Karpas-422 (cell line): Measurements from ENCODE around the gene HSPA12A. TPM values are rescaled to one million over a fixed set of nuclear protein-coding genes. Genes with fewer than 3 reads are reported as not detected.

ENCODE experiments used
- DNase-seq: peaks from one replicate; pipeline ENCODE4 v3.0.0-alpha.2; 2015
- H2AFZ ChIP-seq: fragments of 200-600 bp; sonication (generic); 2 replicates; pipeline ENCODE4 v1.6.1; 2014; ENCODE audit warnings: antibody characterized with exemption, low read length, mixed read lengths
- H3K27ac ChIP-seq: fragments of 200-600 bp; sonication (generic); 2 replicates; pipeline ENCODE4 v1.5.1; 2014; ENCODE audit warnings: mild to moderate bottlenecking, low read length, moderate library complexity
- H3K27me3 ChIP-seq: fragments of 200-600 bp; sonication (generic); 2 replicates; pipeline ENCODE4 v1.6.1; 2014; ENCODE audit warnings: low read length, mixed read lengths
- H3K36me3 ChIP-seq: fragments of 200-600 bp; sonication (generic); 2 replicates; pipeline ENCODE4 v1.6.1; 2014; ENCODE audit warnings: low read length, mixed read lengths; ENCODE audit not compliant: insufficient read depth
- H3K4me1 ChIP-seq: fragments of 200-600 bp; sonication (generic); 2 replicates; pipeline ENCODE4 v1.6.1; 2014; ENCODE audit warnings: mild to moderate bottlenecking, low read length, mixed read lengths
- H3K4me2 ChIP-seq: fragments of 200-600 bp; sonication (generic); 2 replicates; pipeline ENCODE4 v1.6.1; 2014; ENCODE audit warnings: low read length, low read depth, mild to moderate bottlenecking; ENCODE audit not compliant: poor library complexity, severe bottlenecking
- H3K4me3 ChIP-seq: fragments of 200-600 bp; sonication (generic); 2 replicates; pipeline ENCODE4 v1.5.1; 2014; ENCODE audit warnings: mild to moderate bottlenecking, antibody characterized with exemption, low read length, mixed read lengths
- H3K79me2 ChIP-seq: fragments of 200-600 bp; sonication (generic); 2 replicates; pipeline ENCODE4 v1.6.1; 2014; ENCODE audit warnings: mild to moderate bottlenecking, low read length, mixed read lengths
- H3K9ac ChIP-seq: fragments of 200-600 bp; sonication (generic); 2 replicates; pipeline ENCODE4 v1.6.0; 2014; ENCODE audit warnings: low read length
- H3K9me2 ChIP-seq: fragments of 200-600 bp; sonication (generic), shearing (Covaris generic); replicated peaks from 2 replicates; pipeline ENCODE4 v1.6.0; 2014; ENCODE audit warnings: mild to moderate bottlenecking, low read length, moderate library complexity; ENCODE audit not compliant: insufficient read depth
- H3K9me3 ChIP-seq: fragments of 300-700, 200-600 bp; sonication (generic); 2 replicates; pipeline ENCODE4 v1.6.1; 2014; ENCODE audit warnings: low read length, mixed read lengths
- H4K20me1 ChIP-seq: fragments of 200-600 bp; sonication (generic); 2 replicates; pipeline ENCODE4 v1.6.1; 2014; ENCODE audit warnings: mild to moderate bottlenecking, antibody characterized with exemption, low read length, low read depth; ENCODE audit not compliant: insufficient read depth
- total RNA-seq: library from RNA; depleted of rRNA; stranded (reverse); fragments of >200 nt; shearing (Covaris generic); gene quantifications from 2 replicates; pipeline ENCODE4 v1.2.3, GENCODE V29; 2014; ENCODE audit warnings: low replicate concordance

Gene HSPA12A
- total RNA-seq, 1 experiment from 2014 or later = 0.07 TPM

DNA sequence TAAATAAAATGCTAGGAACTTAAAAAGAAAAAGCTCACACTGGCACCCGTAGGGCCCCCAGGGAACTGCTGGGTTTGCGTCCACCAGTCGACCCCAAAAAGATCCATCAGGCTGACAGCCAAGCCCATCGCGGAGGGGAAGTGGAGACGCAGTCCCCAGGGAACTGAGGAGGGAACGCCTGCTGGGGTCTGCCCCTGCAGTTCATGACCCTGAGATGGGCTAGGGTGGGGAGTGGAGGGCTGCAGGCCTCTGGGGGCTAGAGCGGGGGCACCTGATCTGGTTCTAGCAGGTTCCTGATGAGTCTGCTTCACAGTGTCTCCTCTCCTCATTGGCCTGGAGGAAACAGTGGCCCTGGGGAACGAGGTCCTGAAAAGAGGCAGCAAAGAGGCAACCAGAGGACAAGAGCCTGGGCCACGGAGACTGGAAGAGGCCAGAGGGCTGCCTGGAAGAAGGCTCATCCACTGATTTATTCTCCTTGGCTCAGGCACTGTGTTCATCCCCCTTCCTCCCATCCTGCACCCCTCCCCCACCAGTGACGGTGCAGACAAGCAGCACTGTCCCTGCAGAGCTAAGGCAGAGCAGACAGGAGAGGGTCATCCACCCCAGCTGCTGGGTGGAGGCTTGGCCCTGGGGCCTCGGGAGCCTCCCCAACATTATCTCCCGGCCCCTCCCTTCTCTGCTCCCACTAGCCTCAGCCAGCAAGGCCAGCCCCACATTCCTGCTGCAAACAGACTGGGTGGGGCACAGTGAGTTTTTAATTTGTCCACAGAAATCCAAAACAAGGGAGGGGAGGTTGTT is 24.7 kb upstream of the HSPA12A start:
- Histone ChIP-seq H3K9me3 (no peaks in the 10 kb centered on the region), H3K79me2 (no peaks in the 10 kb centered on the region), H2AFZ (no peak overlapping the region), H3K4me3 (no peak overlapping the region), H4K20me1 (0 out of 2 replicates have a peak, but pooled peaks cover 5% of the 10 kb centered on the region), H3K9ac (no peak overlapping the region), H3K4me1 (no peaks in the 10 kb centered on the region), H3K36me3 (no peaks in the 10 kb centered on the region), H3K27ac (no peak overlapping the region), H3K27me3 (no peaks in the 10 kb centered on the region), H3K4me2 (no peak overlapping the region), H3K9me2 (no peaks in the 10 kb centered on the region)
- DNase-seq = no peak

DNA sequence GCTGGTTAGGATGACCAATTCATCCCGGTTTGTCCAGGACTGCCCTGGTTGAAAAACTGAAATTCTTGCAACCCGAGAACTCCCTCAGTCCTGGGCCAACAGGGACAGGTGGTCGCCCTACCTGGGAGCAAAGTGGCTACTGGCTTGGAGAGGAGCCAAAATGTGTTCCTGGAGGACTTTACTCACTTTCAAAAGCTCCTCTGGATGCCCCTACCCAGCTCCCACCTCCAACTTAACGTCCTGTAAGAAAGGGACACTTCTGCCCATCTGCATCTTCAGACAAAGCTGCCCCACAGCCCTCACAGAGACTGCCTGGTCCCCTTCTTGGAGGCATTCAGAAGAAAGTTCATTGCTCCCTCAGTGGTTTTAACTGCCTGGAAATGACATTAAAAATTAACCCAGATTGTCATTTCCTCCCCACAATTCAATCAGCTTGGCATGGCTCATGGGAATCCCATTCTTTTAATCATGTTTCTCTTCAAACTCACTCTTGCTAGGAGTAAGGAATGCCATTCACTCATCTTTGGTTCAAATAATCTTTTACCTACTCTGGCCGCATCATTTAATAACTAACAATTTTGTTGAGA is 24.0 kb upstream of the HSPA12A start:
- Histone ChIP-seq H3K27ac (no peak overlapping the region), H3K4me3 (no peak overlapping the region), H3K27me3 (no peaks in the 10 kb centered on the region), H3K9me3 (no peaks in the 10 kb centered on the region), H4K20me1 (0 out of 2 replicates have a peak, but pooled peaks cover 5% of the 10 kb centered on the region), H3K4me2 (no peak overlapping the region), H3K9me2 (no peaks in the 10 kb centered on the region), H2AFZ (no peak overlapping the region), H3K79me2 (no peaks in the 10 kb centered on the region), H3K36me3 (no peaks in the 10 kb centered on the region), H3K9ac (no peak overlapping the region), H3K4me1 (no peaks in the 10 kb centered on the region)
- no peak for DNase-seq

DNA sequence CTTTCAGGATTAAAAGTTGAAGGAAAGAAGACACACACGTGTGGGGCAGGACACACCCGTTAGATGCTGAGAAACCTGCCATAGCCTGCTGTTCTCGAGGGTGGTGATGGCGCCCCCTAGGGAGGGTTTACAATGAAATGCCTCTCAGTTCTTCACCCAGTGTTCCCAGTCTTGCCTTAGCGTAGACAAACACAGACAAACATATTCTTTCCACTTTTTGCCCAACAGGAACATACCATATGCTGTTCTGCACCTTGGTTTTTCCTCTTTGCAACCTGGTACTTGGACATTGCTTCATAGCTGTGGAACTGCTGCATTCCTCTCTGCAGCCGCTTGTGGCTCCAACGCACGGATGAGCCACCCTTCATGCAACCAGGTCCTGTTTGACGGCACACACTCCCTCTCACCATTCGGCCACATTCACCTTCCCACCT is 23.3 kb upstream of the HSPA12A start:
- H3K9ac ChIP-seq = no peak overlapping the region
- no peaks in the 10 kb centered on the region for H3K4me1 ChIP-seq
- no peak overlapping the region for H3K4me2 ChIP-seq
- H3K4me3 ChIP-seq = no peak overlapping the region
- no peak overlapping the region for H3K27ac ChIP-seq
- no peaks in the 10 kb centered on the region for H3K9me3 ChIP-seq
- no peak overlapping the region for H2AFZ ChIP-seq
- H3K9me2 ChIP-seq = no peaks in the 10 kb centered on the region
- peak; percentile 79 for DNase-seq
- H3K27me3 ChIP-seq = no peaks in the 10 kb centered on the region
- 0 out of 2 replicates have a peak, but pooled peaks cover 5% of the 10 kb centered on the region for H4K20me1 ChIP-seq
- no peaks in the 10 kb centered on the region for H3K36me3 ChIP-seq
- no peaks in the 10 kb centered on the region for H3K79me2 ChIP-seq

DNA sequence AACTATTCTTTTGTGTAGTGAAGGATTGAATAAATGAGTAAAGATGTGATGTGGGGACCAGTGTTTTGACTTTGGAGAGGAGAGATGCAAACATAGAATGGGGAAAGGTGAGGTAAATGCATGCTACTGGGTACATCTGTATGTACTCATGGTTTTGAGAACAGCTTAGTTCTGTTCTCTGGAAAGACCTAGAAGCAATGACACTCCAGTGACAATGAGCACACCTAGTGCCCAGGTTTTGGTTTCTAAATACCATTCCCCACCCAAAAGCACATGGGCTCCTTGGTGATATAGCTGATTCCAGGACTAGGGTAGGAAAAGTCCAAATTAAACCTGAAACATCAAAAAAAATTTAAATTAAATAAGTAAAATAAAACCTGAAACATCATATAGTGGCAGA is 22.6 kb upstream of the HSPA12A start:
- no peak overlapping the region for H3K27ac ChIP-seq
- no peak for DNase-seq
- H3K9me2 ChIP-seq = no peaks in the 10 kb centered on the region
- no peaks in the 10 kb centered on the region for H3K4me1 ChIP-seq
- no peak overlapping the region for H3K4me3 ChIP-seq
- no peaks in the 10 kb centered on the region for H3K9me3 ChIP-seq
- H2AFZ ChIP-seq = no peak overlapping the region
- no peaks in the 10 kb centered on the region for H3K27me3 ChIP-seq
- no peaks in the 10 kb centered on the region for H3K36me3 ChIP-seq
- H3K4me2 ChIP-seq = no peak overlapping the region
- 0 out of 2 replicates have a peak, but pooled peaks cover 5% of the 10 kb centered on the region for H4K20me1 ChIP-seq
- H3K79me2 ChIP-seq = no peaks in the 10 kb centered on the region
- no peak overlapping the region for H3K9ac ChIP-seq

DNA sequence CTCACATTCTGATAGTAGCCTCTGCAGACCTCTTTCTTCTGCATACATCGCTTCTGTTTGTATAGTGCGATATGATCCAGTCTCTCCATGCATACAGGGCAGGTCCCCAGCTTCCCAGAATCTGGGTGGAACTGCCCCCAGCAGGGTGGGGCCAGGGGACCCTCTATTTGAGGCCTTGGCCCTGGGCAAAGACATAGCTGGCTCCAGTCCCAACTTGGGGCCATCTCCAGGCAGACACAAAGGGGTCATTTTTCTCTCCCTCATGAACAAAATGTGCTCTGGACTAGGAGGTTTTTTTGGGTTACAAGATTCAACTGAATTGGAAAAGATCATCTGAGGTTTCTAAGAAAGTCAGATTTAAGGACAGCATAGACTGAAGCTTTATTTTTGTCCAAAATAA is 21.1 kb upstream of the HSPA12A start:
- Histone ChIP-seq H4K20me1 (0 out of 2 replicates have a peak, but pooled peaks cover 5% of the 10 kb centered on the region), H3K27me3 (no peaks in the 10 kb centered on the region), H3K4me1 (no peaks in the 10 kb centered on the region), H3K79me2 (no peaks in the 10 kb centered on the region), H3K9me3 (no peaks in the 10 kb centered on the region), H3K4me3 (no peak overlapping the region), H3K27ac (no peak overlapping the region), H3K9ac (no peak overlapping the region), H3K4me2 (no peak overlapping the region), H3K9me2 (no peaks in the 10 kb centered on the region), H3K36me3 (no peaks in the 10 kb centered on the region), H2AFZ (no peak overlapping the region)
- DNase-seq = no peak

DNA sequence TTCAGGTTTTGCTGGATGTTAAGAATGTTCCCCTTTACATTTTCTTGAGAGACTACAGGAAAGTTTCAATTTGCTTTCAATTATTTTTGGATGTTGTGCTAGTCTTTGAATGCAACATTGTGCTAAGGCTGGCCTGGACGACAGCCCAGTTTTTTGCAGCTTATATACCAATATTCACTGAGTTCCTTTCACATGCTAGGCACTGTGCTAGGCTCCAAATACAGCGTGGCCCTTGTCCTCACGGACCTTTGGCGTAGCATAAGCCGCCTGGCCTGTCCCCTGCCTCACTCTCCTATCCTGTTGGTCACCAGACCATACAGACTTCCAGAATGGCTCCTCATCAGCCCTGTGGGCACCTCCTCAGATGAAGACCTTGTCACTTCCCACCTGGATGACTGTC is 19.5 kb upstream of the HSPA12A start:
- no peak for DNase-seq

DNA sequence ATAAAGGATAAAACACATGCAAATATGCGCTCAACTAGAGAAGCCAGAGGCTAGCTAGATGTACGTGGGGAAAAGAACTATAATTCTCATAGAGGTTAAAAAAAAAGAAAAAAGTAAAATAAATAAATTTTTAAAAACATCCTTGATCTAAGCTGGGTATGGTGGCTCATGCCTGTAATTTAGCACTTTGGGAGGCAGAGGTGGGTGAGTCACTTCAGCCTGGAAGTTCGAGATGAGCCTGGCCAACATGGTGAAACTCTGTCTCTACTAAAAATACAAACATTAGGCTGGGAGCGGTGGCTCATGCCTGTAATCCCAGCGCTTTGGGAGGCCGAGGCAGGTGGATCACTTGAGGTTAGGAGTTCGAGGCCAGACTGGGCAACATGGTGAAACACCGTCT is 18.6 kb upstream of the HSPA12A start:
- Histone ChIP-seq H3K9ac (no peak overlapping the region), H4K20me1 (0 out of 2 replicates have a peak, but pooled peaks cover 2% of the 10 kb centered on the region), H3K27me3 (no peaks in the 10 kb centered on the region), H3K36me3 (no peaks in the 10 kb centered on the region), H3K4me2 (no peak overlapping the region), H3K9me2 (no peaks in the 10 kb centered on the region), H3K9me3 (no peaks in the 10 kb centered on the region), H3K27ac (no peak overlapping the region), H2AFZ (no peak overlapping the region), H3K79me2 (no peaks in the 10 kb centered on the region), H3K4me1 (no peaks in the 10 kb centered on the region), H3K4me3 (no peak overlapping the region)
- DNase-seq = no peak

More for the DNA sequence above, 19.5 kb upstream of the HSPA12A start:
- Histone ChIP-seq H3K9me2 (no peaks in the 10 kb centered on the region), H3K27me3 (no peaks in the 10 kb centered on the region), H3K79me2 (no peaks in the 10 kb centered on the region), H2AFZ (no peak overlapping the region), H3K9me3 (no peaks in the 10 kb centered on the region), H3K27ac (no peak overlapping the region), H3K36me3 (no peaks in the 10 kb centered on the region), H3K4me2 (no peak overlapping the region), H3K4me1 (no peaks in the 10 kb centered on the region), H4K20me1 (0 out of 2 replicates have a peak, but pooled peaks cover 5% of the 10 kb centered on the region), H3K9ac (no peak overlapping the region), H3K4me3 (no peak overlapping the region)

DNA sequence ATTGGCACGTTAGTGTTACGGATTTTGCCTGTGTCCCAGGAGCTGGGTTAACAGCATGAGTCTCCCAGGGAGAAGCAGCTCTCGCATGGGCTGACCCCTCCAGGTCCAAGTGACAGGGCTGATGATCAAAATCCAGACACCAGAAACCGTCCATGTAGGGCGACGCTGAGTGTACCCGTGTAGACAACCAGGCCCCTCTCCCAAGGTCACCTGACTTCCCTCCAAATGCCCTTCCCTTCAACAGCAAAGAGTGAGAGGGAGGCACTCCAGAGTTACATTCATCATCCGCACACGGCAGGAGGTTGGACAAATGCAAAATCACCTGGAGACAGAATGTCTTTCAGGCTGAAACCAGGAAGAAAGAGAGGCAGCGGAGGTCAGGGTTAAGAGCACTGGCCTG is 14.9 kb upstream of the HSPA12A start:
- H3K27ac ChIP-seq = no peak overlapping the region
- no peak for DNase-seq
- no peak overlapping the region for H3K4me2 ChIP-seq
- H3K4me1 ChIP-seq = no peaks in the 10 kb centered on the region
- H3K9me2 ChIP-seq = no peaks in the 10 kb centered on the region
- H3K27me3 ChIP-seq = no peaks in the 10 kb centered on the region
- no peaks in the 10 kb centered on the region for H3K9me3 ChIP-seq
- no peaks in the 10 kb centered on the region for H3K79me2 ChIP-seq
- H2AFZ ChIP-seq = no peak overlapping the region
- H3K9ac ChIP-seq = no peak overlapping the region
- H3K36me3 ChIP-seq = no peaks in the 10 kb centered on the region
- H4K20me1 ChIP-seq = no peaks in the 10 kb centered on the region
- no peak overlapping the region for H3K4me3 ChIP-seq
